ENCODE measurements around the gene BORCS6.
"Not testable (repeated sequence)": the region's sequence is repeated elsewhere in the genome, so short reads cannot be mapped to it uniquely, and the experiment has no call there.

Gene BORCS6

DNA sequence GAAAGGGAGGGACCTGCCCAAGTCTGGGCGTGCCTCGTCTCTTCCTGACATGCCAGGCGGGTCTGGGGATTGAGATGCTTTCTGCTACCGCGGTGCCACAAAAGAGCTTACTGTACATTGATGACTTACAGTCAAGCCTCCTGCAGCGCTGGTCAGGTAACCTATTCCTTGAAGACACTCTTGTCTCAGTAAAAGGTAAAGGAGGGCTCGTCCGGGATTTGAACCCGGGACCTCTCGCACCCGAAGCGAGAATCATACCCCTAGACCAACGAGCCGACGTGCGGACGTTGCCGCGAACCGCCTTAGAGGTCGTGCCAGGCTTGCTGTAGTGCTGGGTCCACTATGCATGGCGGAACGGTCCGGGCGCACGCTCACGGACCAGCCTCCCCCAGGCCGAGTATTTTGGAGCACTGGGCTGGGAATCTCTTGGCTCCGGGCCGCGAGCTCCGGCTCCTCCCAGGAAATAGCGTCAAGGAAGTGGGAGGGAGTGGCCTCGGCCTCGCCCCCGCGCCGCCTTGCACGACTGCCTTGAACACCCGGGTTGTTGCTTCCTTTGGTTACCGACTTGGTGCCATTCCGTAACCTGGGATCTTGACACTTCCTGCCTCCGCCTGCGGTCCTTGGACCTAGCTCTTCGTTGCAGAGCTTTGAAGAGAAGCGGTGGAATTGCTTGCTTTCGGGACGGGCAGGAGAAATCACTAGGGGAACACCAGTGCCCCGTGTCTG is 32.8 kb upstream of the BORCS6 start:
- peak; percentile 85 for DNase-seq (ENCODE audit: low read depth)
- in situ Hi-C loops (cut with HindIII; ENCODE audit: low sequenced_read_pairs), result no loop called here
- TF ChIP-seq, protein P1, sequence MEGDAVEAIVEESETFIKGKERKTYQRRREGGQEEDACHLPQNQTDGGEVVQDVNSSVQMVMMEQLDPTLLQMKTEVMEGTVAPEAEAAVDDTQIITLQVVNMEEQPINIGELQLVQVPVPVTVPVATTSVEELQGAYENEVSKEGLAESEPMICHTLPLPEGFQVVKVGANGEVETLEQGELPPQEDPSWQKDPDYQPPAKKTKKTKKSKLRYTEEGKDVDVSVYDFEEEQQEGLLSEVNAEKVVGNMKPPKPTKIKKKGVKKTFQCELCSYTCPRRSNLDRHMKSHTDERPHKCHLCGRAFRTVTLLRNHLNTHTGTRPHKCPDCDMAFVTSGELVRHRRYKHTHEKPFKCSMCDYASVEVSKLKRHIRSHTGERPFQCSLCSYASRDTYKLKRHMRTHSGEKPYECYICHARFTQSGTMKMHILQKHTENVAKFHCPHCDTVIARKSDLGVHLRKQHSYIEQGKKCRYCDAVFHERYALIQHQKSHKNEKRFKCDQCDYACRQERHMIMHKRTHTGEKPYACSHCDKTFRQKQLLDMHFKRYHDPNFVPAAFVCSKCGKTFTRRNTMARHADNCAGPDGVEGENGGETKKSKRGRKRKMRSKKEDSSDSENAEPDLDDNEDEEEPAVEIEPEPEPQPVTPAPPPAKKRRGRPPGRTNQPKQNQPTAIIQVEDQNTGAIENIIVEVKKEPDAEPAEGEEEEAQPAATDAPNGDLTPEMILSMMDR (IDR thresholded peaks at IDR 0.05; ENCODE audit: low read depth, low read length, missing control alignments), result no peak
- H3K4me3 ChIP-seq (ENCODE audit: low read depth, low read length), result peak overlapping the region; percentile 76

DNA sequence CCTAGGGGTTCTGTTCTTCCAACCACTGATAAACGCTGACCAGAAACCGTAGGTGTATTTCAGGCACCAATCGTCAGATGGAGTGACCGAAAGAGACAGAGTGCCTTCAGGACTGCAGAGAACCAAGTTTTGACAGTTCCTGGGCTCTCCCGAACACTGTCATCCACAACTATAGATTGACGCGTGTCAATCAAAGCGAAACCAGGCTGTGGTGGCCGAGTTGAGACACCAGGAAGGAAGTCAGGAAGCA is 32.3 kb upstream of the BORCS6 start:
- in situ Hi-C loops (cut with HindIII; ENCODE audit: low sequenced_read_pairs), result no loop called here
- TF ChIP-seq, protein P1 (IDR thresholded peaks at IDR 0.05; ENCODE audit: low read depth, low read length, missing control alignments), result no peak
- no peak for DNase-seq (ENCODE audit: low read depth)
- H3K4me3 ChIP-seq (ENCODE audit: low read depth, low read length), result peak overlapping the region; percentile 76

DNA sequence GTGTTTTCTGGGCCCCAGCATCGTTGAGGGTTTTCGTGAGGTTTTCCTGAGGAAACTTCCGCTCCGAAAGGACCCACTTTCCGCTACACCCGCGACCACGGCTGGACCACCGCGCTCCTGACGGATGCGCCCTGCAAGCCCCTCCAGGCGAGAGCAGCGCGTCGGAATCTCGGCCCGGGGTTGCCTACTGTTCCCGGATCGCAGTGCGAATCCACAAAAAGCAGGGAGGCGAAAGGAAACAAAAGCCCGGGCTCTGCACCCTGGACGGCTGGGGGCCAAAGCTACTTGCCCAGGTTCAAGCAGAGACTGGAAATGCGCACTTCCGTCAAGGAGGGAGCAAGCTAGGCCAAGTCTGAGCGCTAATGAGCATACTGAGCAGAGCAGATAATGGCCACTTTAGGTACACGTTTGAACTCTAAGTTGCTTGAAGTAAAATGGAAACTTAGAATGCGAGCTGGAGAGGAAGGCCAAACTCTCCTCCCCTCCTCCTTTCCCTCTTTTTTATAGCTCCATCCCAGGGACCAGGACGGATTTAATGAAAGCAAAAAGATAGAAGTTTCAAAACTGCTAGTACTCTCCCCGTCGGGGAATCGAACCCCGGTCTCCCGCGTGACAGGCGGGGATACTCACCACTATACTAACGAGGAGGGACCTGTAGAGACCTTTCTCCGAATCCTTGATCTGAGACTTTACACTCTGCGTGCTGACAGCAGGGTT is 31.8 kb upstream of the BORCS6 start:
- peak; percentile 79 for DNase-seq (ENCODE audit: low read depth)
- in situ Hi-C loops (cut with HindIII; ENCODE audit: low sequenced_read_pairs), result no loop called here
- TF ChIP-seq, protein P1 (IDR thresholded peaks at IDR 0.05; ENCODE audit: low read depth, low read length, missing control alignments), result no peak
- peak overlapping the region; percentile 76 for H3K4me3 ChIP-seq (ENCODE audit: low read depth, low read length)

DNA sequence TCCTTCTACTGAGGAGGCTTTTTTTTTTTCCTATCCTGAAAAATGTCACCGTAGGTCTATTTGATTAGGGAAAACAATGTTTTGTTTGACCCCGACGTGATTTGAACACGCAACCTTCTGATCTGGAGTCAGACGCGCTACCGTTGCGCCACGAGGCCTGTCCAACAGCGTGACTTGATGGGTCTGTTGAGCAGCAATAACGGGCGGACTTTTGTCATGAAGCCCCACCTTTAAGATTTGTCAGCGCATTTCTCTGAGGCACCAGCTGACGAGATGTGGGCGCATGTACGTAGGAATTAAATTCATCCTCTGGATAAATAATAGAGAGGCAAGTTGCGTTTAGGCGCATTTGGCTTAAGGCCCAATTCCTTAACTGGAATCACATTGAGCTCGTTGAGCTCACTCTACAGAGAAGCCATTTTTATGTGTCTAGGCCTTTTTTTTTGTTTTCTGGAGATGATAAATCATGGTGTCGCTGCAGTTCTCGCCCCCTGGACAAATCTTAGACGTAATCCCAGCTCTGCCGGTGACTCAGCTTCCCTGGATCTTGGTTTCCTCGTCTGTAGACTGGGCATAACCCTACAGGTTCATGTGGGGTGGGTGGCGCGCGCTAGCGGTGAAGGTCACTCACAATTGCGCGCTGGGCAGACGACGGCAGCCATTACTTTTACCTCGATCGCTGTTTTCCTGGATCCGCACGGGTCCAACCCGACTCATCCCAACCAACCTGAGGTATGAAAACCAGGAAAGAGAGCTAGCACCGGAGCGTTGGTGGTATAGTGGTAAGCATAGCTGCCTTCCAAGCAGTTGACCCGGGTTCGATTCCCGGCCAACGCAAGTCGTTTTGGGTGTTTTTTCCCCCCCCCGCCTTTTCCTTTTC is 31.0 kb upstream of the BORCS6 start:
- H3K4me3 ChIP-seq (ENCODE audit: low read depth, low read length), result peak overlapping the region; percentile 76
- in situ Hi-C loops (cut with HindIII; ENCODE audit: low sequenced_read_pairs), result no loop called here
- peak; percentile 80 for DNase-seq (ENCODE audit: low read depth)
- TF ChIP-seq, protein P1 (IDR thresholded peaks at IDR 0.05; ENCODE audit: low read depth, low read length, missing control alignments), result no peak

DNA sequence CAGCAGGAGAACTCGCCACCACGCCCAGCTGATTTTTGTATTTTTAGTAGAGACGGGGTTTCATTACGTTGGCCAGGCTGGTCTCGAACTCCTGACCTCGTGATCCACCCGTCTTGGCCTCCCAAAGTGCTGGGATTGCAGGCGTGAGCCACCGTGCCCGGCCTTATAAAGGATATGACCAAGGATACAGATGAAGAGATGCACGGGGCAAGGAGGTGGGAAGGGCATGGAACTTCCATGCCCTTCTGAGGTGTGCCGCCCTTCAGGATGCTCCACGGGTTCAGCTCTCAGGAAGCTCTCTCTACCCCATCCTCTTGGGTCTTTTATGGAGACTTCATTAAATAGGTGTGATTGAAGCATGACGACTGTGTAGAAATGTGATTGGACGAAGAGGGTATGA is 24.0 kb upstream of the BORCS6 start:
- DNase-seq (ENCODE audit: low read depth); H3K4me3 ChIP-seq (ENCODE audit: low read depth, low read length); in situ Hi-C loops (cut with HindIII; ENCODE audit: low sequenced_read_pairs): not testable (repeated sequence)

DNA sequence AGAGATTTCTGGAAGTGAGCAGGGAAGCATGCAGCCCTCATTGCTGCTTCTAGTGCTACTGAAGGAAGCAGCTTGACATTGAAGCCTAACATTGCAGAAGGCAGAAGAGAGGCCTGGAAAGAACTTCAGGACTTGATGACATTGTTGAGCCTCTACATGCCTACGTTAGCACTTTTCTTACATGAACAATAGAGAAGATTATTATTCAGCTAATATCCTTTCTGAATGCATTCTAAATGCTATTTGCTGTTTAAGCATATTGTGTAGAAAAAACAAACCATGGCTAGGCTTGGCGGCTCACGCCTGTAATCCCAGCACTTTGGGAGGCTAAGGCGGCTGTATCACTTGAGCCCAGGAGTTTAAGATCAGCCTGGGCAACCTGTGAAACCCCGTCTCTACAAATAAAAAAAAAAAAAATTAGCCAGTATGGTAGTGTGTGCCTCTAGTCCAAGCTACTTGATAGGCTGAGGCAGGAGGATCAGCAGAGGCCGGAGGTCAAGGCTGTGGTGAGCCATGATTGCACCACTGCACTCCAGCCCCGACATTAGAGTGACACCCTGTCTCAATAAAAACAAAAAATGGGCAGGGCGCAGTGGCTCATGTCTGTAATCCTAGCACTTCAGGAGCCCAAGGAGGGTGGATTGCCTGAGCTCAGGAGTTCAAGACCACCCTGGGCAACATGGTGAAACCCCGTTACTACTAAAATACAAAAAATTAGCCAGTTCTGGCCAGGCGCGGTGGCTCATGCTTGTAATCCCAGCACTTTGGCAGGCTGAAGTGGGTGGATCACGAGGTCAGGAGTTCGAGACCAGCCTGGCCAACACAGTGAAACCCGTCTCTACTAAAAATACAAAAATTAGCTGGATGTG is 22.6 kb upstream of the BORCS6 start:
- DNase-seq (ENCODE audit: low read depth), result no peak

More for the DNA sequence above, 22.6 kb upstream of the BORCS6 start:
- no peak overlapping the region for H3K4me3 ChIP-seq (ENCODE audit: low read depth, low read length)
- in situ Hi-C loops (cut with HindIII; ENCODE audit: low sequenced_read_pairs), result no loop called here
- TF ChIP-seq, protein P1 (IDR thresholded peaks at IDR 0.05; ENCODE audit: low read depth, low read length, missing control alignments), result no peak

Measured in astrocyte of the cerebellum (primary cell).